Mucosa of stomach (tissue), 1 donor: ENCODE data around the gene FZD4.

Experiments
- H3K27me3 ChIP-seq: one replicate; pipeline ENCODE4 v1.7.0; 2013; ENCODE audit warnings: mild to moderate bottlenecking, low read length; ENCODE audit not compliant: control insufficient read depth, insufficient read depth
- H3K36me3 ChIP-seq: one replicate; pipeline ENCODE4 v1.7.0; 2013; ENCODE audit warnings: low read length; ENCODE audit not compliant: control insufficient read depth, insufficient read depth
- H3K4me1 ChIP-seq: one replicate; pipeline ENCODE4 v1.7.0; 2013; ENCODE audit warnings: mild to moderate bottlenecking, low read length; ENCODE audit not compliant: control insufficient read depth, insufficient read depth
- H3K4me3 ChIP-seq: one replicate; pipeline ENCODE4 v1.7.0; 2013; ENCODE audit warnings: low read length
- H3K9ac ChIP-seq: one replicate; pipeline ENCODE4 v1.7.0; 2013; ENCODE audit warnings: mild to moderate bottlenecking, low read length, moderate library complexity
- H3K9me3 ChIP-seq: one replicate; pipeline ENCODE4 v1.7.0; 2013; ENCODE audit warnings: mild to moderate bottlenecking, low read length, moderate library complexity; ENCODE audit not compliant: control insufficient read depth
- donor health status: Pancreatic carcinoma.

The FZD4 gene

GRCh38 chr11:86914865-86915519 is 40.2 kb downstream of the FZD4 start:
- H3K9me3 ChIP-seq: no peaks in the 10 kb centered on the region
- peaks cover 7% of the 10 kb centered on the region for H3K4me1 ChIP-seq
- H3K36me3 ChIP-seq: no peaks in the 10 kb centered on the region
- no peaks in the 10 kb centered on the region for H3K27me3 ChIP-seq
- no peak overlapping the region for H3K9ac ChIP-seq
- H3K4me3 ChIP-seq: no peak overlapping the region

- Histone ChIP-seq H3K9me3 (no peaks in the 10 kb centered on the region), H3K27me3 (no peaks in the 10 kb centered on the region), H3K4me3 (no peak overlapping the region), H3K4me1 (peaks cover 7% of the 10 kb centered on the region), H3K9ac (no peak overlapping the region), H3K36me3 (no peaks in the 10 kb centered on the region)
Observed at GRCh38 chr11:86912238-86912637, 43.0 kb downstream of the FZD4 start.

GRCh38 chr11:86910592-86910991 is 44.6 kb downstream of the FZD4 start:
- Histone ChIP-seq H3K4me1 (no peaks in the 10 kb centered on the region), H3K27me3 (no peaks in the 10 kb centered on the region), H3K4me3 (no peak overlapping the region), H3K36me3 (no peaks in the 10 kb centered on the region), H3K9me3 (no peaks in the 10 kb centered on the region), H3K9ac (no peak overlapping the region)

- Histone ChIP-seq H3K27me3 (no peaks in the 10 kb centered on the region), H3K4me3 (no peak overlapping the region), H3K36me3 (no peaks in the 10 kb centered on the region), H3K9ac (no peak overlapping the region), H3K4me1 (no peaks in the 10 kb centered on the region), H3K9me3 (no peaks in the 10 kb centered on the region)
Observed at GRCh38 chr11:86906198-86906597, 49.0 kb downstream of the FZD4 start.

GRCh38 chr11:86905252-86905651 is 49.9 kb downstream of the FZD4 start:
- no peak overlapping the region for H3K9ac ChIP-seq
- no peaks in the 10 kb centered on the region for H3K9me3 ChIP-seq

GRCh38 chr11:86904001-86904400 is 51.2 kb downstream of the FZD4 start:
- Histone ChIP-seq H3K36me3 (no peaks in the 10 kb centered on the region), H3K4me1 (no peaks in the 10 kb centered on the region), H3K4me3 (no peak overlapping the region), H3K9ac (no peak overlapping the region), H3K27me3 (no peaks in the 10 kb centered on the region), H3K9me3 (no peaks in the 10 kb centered on the region)

More at GRCh38 chr11:86905252-86905651, 49.9 kb downstream of the FZD4 start:
- H3K27me3 ChIP-seq: no peaks in the 10 kb centered on the region
- no peaks in the 10 kb centered on the region for H3K4me1 ChIP-seq
- no peaks in the 10 kb centered on the region for H3K36me3 ChIP-seq
- H3K4me3 ChIP-seq: no peak overlapping the region

GRCh38 chr11:86902345-86902744 is 52.9 kb downstream of the FZD4 start:
- no peaks in the 10 kb centered on the region for H3K27me3 ChIP-seq
- no peak overlapping the region for H3K4me3 ChIP-seq
- no peaks in the 10 kb centered on the region for H3K36me3 ChIP-seq
- no peaks in the 10 kb centered on the region for H3K4me1 ChIP-seq
- H3K9ac ChIP-seq: no peak overlapping the region
- no peaks in the 10 kb centered on the region for H3K9me3 ChIP-seq

GRCh38 chr11:86901599-86901998 is 53.6 kb downstream of the FZD4 start:
- H3K27me3 ChIP-seq: no peaks in the 10 kb centered on the region
- no peaks in the 10 kb centered on the region for H3K9me3 ChIP-seq
- H3K4me1 ChIP-seq: no peaks in the 10 kb centered on the region
- no peak overlapping the region for H3K9ac ChIP-seq
- H3K36me3 ChIP-seq: no peaks in the 10 kb centered on the region
- H3K4me3 ChIP-seq: no peak overlapping the region

- H3K4me1 ChIP-seq: no peaks in the 10 kb centered on the region
- H3K9ac ChIP-seq: no peak overlapping the region
- no peaks in the 10 kb centered on the region for H3K36me3 ChIP-seq
- no peak overlapping the region for H3K4me3 ChIP-seq
- H3K27me3 ChIP-seq: no peaks in the 10 kb centered on the region
- no peaks in the 10 kb centered on the region for H3K9me3 ChIP-seq
Observed at GRCh38 chr11:86900162-86900561, 55.0 kb downstream of the FZD4 start.

GRCh38 chr11:86898689-86899088 is 56.5 kb downstream of the FZD4 start:
- no peak overlapping the region for H3K9ac ChIP-seq
- no peaks in the 10 kb centered on the region for H3K4me1 ChIP-seq
- no peaks in the 10 kb centered on the region for H3K9me3 ChIP-seq
- H3K36me3 ChIP-seq: no peaks in the 10 kb centered on the region
- no peaks in the 10 kb centered on the region for H3K27me3 ChIP-seq
- no peak overlapping the region for H3K4me3 ChIP-seq

GRCh38 chr11:86896441-86896841 is 58.8 kb downstream of the FZD4 start:
- H3K9ac ChIP-seq: no peak overlapping the region
- no peaks in the 10 kb centered on the region for H3K27me3 ChIP-seq

More at GRCh38 chr11:86896441-86896841, 58.8 kb downstream of the FZD4 start:
- Histone ChIP-seq H3K9me3 (no peaks in the 10 kb centered on the region), H3K4me1 (no peaks in the 10 kb centered on the region), H3K4me3 (no peak overlapping the region), H3K36me3 (no peaks in the 10 kb centered on the region)
